ENCODE data around the gene PLPP4.

Gene PLPP4

DNA sequence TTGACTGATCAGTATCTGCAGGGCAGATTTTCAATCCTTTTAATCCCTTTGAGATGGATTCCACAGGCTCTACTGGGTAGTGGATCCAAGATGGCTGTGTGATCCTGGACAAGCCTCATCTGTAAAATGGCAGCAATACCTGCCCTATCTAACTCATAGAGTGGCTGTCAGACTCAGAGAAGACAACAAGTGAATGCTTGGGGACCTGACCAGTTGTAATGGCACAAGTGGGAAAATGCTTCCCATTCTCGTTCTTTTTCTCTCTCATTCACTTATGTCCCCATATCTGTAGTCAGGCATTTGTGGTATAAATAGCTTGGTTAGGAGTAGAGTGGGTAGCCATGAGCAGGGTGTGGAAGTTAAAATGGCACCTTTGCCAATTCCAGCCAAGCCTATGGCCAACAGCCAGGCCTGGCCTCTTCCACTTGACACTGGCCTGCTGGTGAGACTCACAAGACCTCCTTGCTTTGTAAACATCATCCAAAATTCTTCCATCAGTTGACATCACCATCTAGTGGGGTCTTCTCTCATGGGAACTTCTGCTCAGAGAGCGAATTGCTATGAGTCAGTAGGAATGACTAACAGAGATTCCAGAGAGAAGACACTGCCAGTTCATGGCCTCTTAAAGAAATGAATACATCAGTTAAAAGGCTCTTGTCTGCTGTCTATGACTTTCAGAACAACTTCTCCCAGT, 150.1 kb downstream of the PLPP4 start:
- DNase-seq (ENCODE audit: low read depth in 2 of 2, low spot score in 1 of 2) = no peak

DNA sequence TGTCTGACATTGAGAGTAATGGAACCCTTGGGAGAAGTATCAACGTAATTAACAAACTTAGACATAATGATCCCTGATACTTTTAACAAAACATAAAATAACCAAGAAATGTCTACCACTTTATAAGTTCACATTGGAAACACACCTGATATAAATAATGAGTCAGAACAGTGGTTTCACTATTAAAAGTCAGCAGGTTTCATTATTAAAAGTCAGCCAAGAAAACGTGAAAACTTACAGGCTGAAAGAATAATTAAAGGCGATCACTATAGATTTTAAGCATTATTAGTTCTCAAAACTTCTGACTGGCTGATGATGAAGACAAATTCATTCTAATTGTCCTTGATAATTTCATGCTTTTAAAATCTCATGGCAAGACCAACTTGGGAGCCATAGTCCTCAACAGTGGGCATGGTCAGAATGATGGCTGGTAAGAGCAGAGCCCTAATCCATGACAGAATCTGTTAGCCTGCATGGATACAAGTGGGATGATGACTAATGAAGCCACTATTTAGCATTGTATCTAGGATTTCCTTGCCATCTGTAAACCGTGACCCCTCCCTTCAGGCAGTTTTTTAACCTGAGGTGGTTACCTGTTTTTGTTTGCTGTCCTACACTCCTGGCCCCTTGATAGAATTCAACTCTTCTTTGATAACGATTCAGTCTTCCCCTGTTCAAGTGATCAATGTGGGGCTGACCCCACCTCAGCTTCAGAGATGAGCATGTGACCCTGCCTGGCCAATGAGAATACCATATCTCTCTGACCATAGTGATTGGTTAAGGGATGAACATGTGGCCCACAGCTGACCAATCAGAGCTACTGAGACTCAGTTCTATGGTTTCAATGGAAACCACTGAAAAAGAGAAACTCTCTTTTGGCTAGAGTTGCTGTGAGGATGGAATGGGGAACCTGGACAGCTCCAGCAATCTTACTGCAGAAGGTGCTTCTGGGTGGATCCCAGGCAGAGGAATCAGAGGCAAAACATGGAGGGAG, 151.0 kb downstream of the PLPP4 start:
- no peak for DNase-seq (ENCODE audit: low read depth in 2 of 2, low spot score in 1 of 2)

GRCh38 chr10:120609006-120609405, 152.0 kb downstream of the PLPP4 start:
- DNase-seq (ENCODE audit: low read depth in 2 of 2, low spot score in 1 of 2) = no peak

DNA sequence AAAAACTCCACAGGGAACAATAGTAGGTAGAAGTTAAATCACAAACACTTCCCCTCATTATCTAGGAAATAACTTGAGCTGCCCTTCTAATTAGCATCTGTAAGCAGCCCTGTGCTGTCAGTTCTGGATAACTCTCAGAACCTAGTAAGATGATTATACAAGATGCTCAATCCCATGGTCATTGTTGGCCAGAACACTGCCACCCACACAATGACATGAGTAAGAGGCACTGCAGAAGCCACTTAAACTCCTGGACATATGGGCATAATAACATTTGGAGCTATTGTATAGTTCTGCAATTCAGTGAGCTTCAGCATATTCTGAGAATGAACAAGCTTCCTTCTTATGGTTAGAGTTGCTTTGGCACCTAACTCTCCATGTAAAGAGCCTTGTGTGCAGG, 153.8 kb downstream of the PLPP4 start:
- no peak for DNase-seq (ENCODE audit: low read depth in 2 of 2, low spot score in 1 of 2)

DNA sequence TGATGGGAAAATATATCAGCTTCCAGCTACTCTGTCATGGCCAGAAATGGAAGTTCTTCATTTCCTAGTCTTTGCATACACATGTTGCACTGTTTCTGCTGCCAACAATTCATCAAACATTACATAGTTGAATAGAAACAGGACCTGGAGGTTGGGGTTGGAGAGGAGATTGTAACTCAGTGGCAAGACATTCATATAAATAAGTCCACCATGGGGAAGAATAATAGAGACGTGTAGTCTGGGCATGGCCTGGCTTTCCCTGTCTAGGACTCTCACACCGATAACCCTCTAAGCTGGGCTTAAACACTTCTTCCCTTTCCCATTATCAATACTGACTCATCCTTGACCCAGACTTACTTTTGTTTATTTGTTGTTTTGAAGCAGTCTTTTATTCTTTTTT, 155.7 kb downstream of the PLPP4 start:
- DNase-seq (ENCODE audit: low read depth in 2 of 2, low spot score in 1 of 2) = no peak

GRCh38 chr10:120613180-120613579, 156.2 kb downstream of the PLPP4 start:
- no peak for DNase-seq (ENCODE audit: low read depth in 2 of 2, low spot score in 1 of 2)

DNA sequence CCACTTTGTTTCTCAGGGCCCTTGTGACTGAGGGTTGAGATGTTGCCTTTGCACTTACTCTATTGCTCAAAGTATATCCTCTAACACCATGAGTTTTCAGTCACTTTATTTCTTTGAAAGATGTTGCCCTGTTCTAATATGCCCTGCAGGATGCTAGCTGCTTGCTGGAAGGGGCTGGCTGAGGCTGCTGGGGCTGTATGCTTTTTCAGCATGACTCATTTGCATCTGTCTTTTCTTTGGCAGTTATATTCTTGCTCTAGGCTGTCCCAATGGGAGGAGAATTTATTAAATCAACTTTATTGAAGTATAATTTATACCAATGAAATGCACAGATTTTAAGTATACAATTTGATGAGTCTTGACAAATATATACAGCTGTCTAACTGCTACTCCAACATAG, 157.7 kb downstream of the PLPP4 start:
- no peak for DNase-seq (ENCODE audit: low read depth in 2 of 2, low spot score in 1 of 2)

GRCh38 chr10:120616311-120616911, 159.4 kb downstream of the PLPP4 start:
- DNase-seq (ENCODE audit: low read depth in 2 of 2, low spot score in 1 of 2) = no peak

DNA sequence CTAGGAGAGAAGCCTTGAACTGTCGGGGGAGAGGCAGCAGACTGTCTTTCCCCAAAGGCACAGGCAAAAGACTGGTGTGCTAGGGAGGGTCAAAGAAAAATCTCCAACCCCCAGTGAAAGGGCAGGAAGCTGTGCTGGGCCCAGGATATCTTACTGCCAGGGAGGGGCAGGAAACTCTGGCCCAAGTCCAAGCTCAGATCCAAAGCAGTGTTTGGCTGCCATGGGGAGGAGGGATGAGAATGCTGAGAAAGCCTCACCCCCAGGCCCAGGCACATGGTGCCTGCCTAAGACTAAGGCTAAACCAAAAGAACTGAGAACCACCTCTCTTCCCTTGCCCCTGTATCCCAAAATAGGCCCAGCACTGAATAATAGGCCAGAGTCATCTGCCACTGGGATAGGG, 171.2 kb downstream of the PLPP4 start:
- DNase-seq (ENCODE audit: low read depth in 2 of 2, low spot score in 1 of 2) = no peak

DNA sequence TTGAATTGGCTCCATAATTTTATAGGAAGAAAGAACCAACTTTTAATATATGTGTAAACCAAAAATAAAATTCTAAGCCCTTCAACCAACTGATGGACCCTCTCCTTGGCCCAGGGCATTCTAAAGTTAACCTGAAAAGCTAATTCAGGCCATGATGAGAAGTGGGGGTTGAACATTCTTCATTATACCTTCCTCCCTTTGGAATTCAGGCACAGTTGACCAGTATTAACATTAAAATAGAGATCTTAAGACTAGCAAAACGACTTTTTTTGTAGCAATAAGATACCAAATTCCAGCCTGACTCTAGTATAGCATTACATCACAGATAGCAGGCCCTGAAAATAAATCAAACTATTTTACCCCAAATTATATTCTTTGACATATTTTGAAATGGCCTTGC, 173.2 kb downstream of the PLPP4 start:
- no peak for DNase-seq (ENCODE audit: low read depth in 2 of 2, low spot score in 1 of 2)

DNA sequence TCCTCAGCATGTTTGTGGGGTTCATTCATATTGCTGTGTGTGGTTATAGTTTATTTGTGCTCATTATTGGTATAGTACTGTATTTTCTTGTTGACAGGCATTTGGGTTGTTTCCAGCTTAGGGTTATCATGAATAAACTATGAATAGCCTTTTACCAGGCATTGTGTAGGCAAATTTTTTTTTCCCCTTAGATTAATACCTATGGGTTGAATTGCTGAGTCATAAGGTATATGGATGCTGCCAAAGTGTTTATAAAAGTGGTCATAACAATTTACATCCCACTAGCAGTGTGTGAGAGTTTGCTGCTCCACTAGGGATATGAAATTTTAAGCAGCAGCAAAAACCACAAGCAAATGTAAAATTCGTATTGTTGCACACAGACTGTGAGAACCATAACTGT, 175.0 kb downstream of the PLPP4 start:
- DNase-seq (ENCODE audit: low read depth in 2 of 2, low spot score in 1 of 2) = no peak

- no peak for DNase-seq (ENCODE audit: low read depth in 2 of 2, low spot score in 1 of 2)
Measured at GRCh38 chr10:120632942-120633341, 175.9 kb downstream of the PLPP4 start.

DNA sequence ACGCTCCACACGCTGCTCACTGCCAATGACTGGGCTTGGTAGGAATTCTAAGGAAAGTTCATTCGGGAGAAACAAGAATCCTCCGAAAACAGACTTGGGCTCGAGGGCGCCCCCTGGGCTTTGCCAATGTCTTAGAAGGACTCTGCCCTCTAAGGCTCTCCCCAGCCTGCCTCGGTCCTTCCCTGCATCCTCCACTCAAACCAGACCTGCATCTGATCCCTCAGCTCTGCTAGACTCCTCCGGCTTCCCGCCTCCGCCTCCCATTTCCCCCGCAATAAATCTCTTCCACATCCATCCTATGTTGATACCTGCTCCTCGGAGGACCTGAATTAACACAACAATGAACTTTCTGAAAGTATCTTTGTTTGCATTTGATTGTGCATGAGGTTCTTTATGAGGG, 177.6 kb downstream of the PLPP4 start:
- DNase-seq (ENCODE audit: low read depth in 2 of 2, low spot score in 1 of 2) = no peak

All from stimulated activated CD8-positive, alpha-beta memory T cell treated with anti-CD3 and anti-CD28 coated beads, Interleukin-4, amount 100 ng/mL, for 4 hours (primary cell).